Measurements from ENCODE around the gene HS3ST6. TPM values are rescaled to one million over a fixed set of nuclear protein-coding genes. Genes with fewer than 3 reads are reported as not detected.
"Not testable (repeated sequence)": the region's sequence is repeated elsewhere in the genome, so short reads cannot be mapped to it uniquely, and the experiment has no call there.

HS3ST6 gene
- total RNA-seq, 1 donor from 2014 or later = not detected

DNA sequence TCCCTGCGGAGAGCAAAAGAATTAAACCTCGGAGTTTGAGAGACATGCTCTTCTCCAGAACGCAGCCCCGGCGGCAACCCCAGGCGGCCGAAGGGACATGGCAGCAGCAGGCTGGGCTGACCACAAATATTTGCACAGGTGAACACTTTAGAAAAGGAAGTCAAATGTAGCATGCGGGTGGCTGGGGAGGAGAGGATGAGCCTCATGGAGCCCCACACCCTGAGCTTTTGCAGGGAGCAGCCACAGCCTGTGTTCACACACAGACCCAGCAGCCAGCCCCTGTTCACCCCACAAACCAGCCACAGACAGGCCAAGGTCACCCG lies 17.8 kb downstream of the HS3ST6 start:
- no peaks in the 10 kb centered on the region for H3K4me1 Mint-ChIP-seq (ENCODE audit: unreplicated experiment)
- H3K27ac Mint-ChIP-seq (ENCODE audit: unreplicated experiment) = no peak overlapping the region
- H3K36me3 Mint-ChIP-seq (ENCODE audit: low read depth, unreplicated experiment) = no peaks in the 10 kb centered on the region
- H3K4me3 Mint-ChIP-seq (ENCODE audit: unreplicated experiment) = no peak overlapping the region
- no peak for DNase-seq (ENCODE audit: low spot score)
- H3K9me3 Mint-ChIP-seq (ENCODE audit: unreplicated experiment) = no peaks in the 10 kb centered on the region
- H3K27me3 Mint-ChIP-seq (ENCODE audit: unreplicated experiment) = peaks cover 8% of the 10 kb centered on the region
- TF ChIP-seq, protein P1, sequence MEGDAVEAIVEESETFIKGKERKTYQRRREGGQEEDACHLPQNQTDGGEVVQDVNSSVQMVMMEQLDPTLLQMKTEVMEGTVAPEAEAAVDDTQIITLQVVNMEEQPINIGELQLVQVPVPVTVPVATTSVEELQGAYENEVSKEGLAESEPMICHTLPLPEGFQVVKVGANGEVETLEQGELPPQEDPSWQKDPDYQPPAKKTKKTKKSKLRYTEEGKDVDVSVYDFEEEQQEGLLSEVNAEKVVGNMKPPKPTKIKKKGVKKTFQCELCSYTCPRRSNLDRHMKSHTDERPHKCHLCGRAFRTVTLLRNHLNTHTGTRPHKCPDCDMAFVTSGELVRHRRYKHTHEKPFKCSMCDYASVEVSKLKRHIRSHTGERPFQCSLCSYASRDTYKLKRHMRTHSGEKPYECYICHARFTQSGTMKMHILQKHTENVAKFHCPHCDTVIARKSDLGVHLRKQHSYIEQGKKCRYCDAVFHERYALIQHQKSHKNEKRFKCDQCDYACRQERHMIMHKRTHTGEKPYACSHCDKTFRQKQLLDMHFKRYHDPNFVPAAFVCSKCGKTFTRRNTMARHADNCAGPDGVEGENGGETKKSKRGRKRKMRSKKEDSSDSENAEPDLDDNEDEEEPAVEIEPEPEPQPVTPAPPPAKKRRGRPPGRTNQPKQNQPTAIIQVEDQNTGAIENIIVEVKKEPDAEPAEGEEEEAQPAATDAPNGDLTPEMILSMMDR (IDR thresholded peaks at IDR 0.05; ENCODE audit: unreplicated experiment) = no peak

DNA sequence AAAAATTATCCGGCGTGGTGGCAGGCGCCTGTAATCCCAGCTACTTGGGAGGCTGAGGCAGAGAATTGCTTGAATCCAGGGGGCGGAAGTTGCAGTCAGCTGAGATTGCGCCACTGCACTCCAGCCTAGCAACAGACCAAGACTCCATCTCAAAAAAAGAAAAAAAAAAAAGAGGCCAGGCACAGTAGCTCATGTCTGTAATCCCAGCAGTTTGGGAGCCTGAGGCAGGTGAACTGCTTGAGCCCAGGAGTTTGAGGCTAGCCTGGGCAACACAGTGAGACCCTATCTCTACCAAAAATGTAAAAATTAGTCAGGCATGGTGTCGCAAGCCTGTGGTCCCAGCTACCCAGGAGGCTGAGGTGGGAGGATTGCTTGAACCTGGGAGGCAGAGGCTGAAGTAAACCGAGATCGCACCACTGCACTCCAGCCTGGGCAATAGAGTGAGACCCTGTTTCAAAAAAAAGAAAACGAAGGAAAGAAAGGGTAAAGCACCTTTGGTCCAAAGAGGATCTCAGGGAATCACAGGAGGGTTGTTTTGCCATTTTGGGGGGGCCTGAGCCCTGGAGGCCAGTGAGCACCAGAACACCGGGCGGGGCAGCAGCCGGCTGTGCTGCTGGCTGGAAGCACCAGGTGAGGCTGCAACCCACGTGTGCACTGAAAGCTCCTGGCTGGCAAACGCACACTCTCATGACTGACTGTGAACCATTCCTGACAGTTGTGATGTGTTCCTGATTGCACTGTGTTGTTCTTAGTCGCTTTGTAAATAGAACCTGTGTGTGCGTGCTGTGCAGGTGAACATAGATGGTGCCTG lies 18.4 kb downstream of the HS3ST6 start:
- Mint-ChIP-seq H3K36me3 (ENCODE audit: low read depth, unreplicated experiment) (no peaks in the 10 kb centered on the region), H3K27ac (ENCODE audit: unreplicated experiment) (no peak overlapping the region), H3K4me1 (ENCODE audit: unreplicated experiment) (no peaks in the 10 kb centered on the region), H3K9me3 (ENCODE audit: unreplicated experiment) (no peaks in the 10 kb centered on the region), H3K4me3 (ENCODE audit: unreplicated experiment) (no peak overlapping the region), H3K27me3 (ENCODE audit: unreplicated experiment) (peaks cover 8% of the 10 kb centered on the region)
- DNase-seq (ENCODE audit: low spot score) = no peak
- TF ChIP-seq, protein P1 (IDR thresholded peaks at IDR 0.05; ENCODE audit: unreplicated experiment) = no peak

DNA sequence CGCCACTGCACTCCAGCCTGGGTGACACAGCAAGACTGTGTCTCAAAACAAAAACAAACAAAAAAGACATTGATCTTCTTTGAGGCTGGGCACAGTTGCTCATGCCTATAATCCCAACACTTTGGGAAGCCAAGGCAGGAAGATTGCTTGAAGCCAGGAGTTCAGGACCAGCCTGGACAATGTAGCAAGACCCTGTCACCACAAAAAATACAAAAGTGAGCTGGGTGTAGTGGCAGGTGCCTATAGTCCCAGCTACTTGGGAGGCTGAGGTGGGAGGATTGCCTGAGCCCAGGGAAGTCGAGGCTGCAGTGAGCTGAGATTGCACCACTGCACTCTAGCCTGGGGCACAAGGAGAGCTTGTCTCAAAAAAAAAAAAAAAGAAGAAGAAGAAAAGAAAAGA lies 20.5 kb downstream of the HS3ST6 start:
- H3K4me1 Mint-ChIP-seq (ENCODE audit: unreplicated experiment); DNase-seq (ENCODE audit: low spot score); H3K4me3 Mint-ChIP-seq (ENCODE audit: unreplicated experiment); H3K9me3 Mint-ChIP-seq (ENCODE audit: unreplicated experiment); H3K36me3 Mint-ChIP-seq (ENCODE audit: low read depth, unreplicated experiment); H3K27ac Mint-ChIP-seq (ENCODE audit: unreplicated experiment); H3K27me3 Mint-ChIP-seq (ENCODE audit: unreplicated experiment): not testable (repeated sequence)

DNA sequence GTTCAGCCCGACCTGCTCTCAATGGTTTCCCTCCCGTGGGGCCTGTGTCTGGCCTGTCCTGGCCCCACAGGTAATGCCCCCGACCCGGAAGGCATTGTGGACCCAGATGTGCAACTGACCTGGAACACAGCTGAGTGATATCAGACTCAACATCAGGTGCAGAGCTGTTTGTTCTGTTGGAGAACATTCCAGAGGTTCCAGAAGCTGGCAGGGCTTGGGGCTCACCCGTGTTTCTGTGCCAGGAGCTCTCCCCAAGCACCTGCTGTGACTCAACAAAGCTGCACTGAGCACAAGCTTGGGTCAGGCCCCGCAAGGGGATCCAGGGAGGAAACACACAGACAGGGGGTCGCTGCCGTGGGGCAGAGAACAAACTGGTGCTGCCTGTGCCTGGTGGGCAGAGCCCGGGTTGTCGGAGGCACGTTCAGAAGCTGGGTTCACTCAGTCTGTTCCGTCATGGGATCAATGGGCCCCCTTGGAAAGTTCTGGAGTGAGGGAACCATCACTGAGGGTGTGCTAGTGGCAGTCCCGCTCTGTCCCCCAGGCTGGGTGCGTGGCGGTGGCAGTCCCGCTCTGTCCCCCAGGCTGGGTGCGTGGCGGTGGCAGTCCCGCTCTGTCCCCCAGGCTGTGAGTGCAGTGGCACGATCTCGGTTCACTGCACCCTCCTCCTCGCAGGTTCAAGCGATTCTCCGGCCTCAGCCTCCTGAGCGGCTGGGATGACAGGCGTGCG lies 22.1 kb downstream of the HS3ST6 start:
- DNase-seq (ENCODE audit: low spot score) = no peak
- Mint-ChIP-seq H3K4me3 (ENCODE audit: unreplicated experiment) (no peak overlapping the region), H3K9me3 (ENCODE audit: unreplicated experiment) (no peaks in the 10 kb centered on the region), H3K36me3 (ENCODE audit: low read depth, unreplicated experiment) (no peaks in the 10 kb centered on the region), H3K27ac (ENCODE audit: unreplicated experiment) (no peak overlapping the region), H3K27me3 (ENCODE audit: unreplicated experiment) (peaks cover 7% of the 10 kb centered on the region), H3K4me1 (ENCODE audit: unreplicated experiment) (no peaks in the 10 kb centered on the region)
- TF ChIP-seq, protein P1 (IDR thresholded peaks at IDR 0.05; ENCODE audit: unreplicated experiment) = no peak

DNA sequence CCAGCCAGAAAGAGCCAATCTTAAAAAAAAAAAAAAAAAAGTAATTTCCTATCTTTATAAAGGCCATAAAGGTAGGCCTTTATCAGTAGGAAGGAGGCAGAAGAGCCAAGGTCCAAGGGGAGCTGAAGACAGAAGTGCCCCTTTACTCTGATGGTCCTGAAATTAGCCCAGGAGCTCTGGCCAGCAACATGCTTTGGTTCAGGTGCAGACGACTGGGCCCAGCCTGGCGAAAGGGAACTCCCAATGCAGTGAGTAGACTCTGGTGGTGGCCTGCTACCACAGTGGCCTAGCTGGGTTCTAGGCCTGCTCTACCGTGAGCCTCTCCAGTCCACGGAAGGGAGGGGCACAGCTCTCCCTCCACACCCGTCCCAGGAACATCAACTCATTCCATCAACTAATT lies 23.1 kb downstream of the HS3ST6 start:
- Mint-ChIP-seq H3K4me1 (ENCODE audit: unreplicated experiment) (no peaks in the 10 kb centered on the region), H3K9me3 (ENCODE audit: unreplicated experiment) (no peaks in the 10 kb centered on the region), H3K27ac (ENCODE audit: unreplicated experiment) (no peak overlapping the region), H3K4me3 (ENCODE audit: unreplicated experiment) (no peak overlapping the region), H3K27me3 (ENCODE audit: unreplicated experiment) (peaks cover 7% of the 10 kb centered on the region), H3K36me3 (ENCODE audit: low read depth, unreplicated experiment) (no peaks in the 10 kb centered on the region)
- DNase-seq (ENCODE audit: low spot score) = no peak
- TF ChIP-seq, protein P1 (IDR thresholded peaks at IDR 0.05; ENCODE audit: unreplicated experiment) = no peak
